Tibial nerve (tissue), 4 donors: ENCODE results near the gene PLCG1. TPM values are rescaled to one million over a fixed set of nuclear protein-coding genes. Genes with fewer than 3 reads are reported as not detected.

ENCODE experiments used
- DNase-seq, 2 donors: peaks; one replicate each; pipeline ENCODE4 v3.0.0-alpha.2; 2019; ENCODE audit warnings: low spot score in 2 of 2
- H3K27ac ChIP-seq, 4 donors: fragments of 200-600 bp; sonication (generic) in 3 of 4; one replicate each; pipeline ENCODE4 v1.5.1; 2017 to 2019; ENCODE audit warnings: mild to moderate bottlenecking in 1 of 4
- H3K27me3 ChIP-seq, 2 donors: fragments of 200-600 bp; sonication (generic) in 1 of 2; one replicate each; pipeline versions ENCODE4 v1.5.1 to v1.6.0; 2017 to 2019
- H3K36me3 ChIP-seq, 3 donors: fragments of 200-600 bp; sonication (generic); one replicate each; pipeline ENCODE4 v1.5.1; 2018 to 2019
- H3K4me1 ChIP-seq, 4 donors: fragments of 200-600 bp; sonication (generic) in 3 of 4; one replicate each; pipeline ENCODE4 v1.5.1; 2017 to 2019
- H3K4me3 ChIP-seq, 4 donors: fragments of 200-600 bp; sonication (generic) in 3 of 4; one replicate each; pipeline ENCODE4 v1.5.1; 2017 to 2019; ENCODE audit warnings: mild to moderate bottlenecking in 1 of 4, moderate library complexity in 1 of 4
- H3K9me3 ChIP-seq, 4 donors: fragments of 200-600 bp; sonication (generic) in 3 of 4; one replicate each; pipeline ENCODE4 v1.5.1; 2017 to 2019
- CTCF ChIP-seq, 5 experiments: fragments of 200-600 bp in 3 of 5; fragments of 450-650 bp in 2 of 5; sonication (generic) in 3 of 5; IDR thresholded peaks; one replicate each; pipeline ENCODE4 v1.5.1; 2016 to 2019; ENCODE audit warnings: antibody characterized with exemption in 5 of 5, mild to moderate bottlenecking in 3 of 5, moderate library complexity in 2 of 5
- EP300 ChIP-seq, 2 donors: sonication (generic); formaldehyde crosslinking; IDR thresholded peaks; one replicate each; pipeline ENCODE4 v1.6.1; 2017; ENCODE audit warnings: antibody characterized with exemption in 2 of 2, mild to moderate bottlenecking in 1 of 2
- POLR2A ChIP-seq, 2 donors: fragments of 450-650 bp; IDR thresholded peaks; one replicate each; pipeline ENCODE4 v1.6.1; 2017; ENCODE audit warnings: antibody characterized with exemption in 2 of 2, mild to moderate bottlenecking in 2 of 2, moderate library complexity in 2 of 2
- WGBS, 2 donors: methylation state at CpG; one replicate each; pipeline ENCODE4 v1.1.5; 2018; 5-methylcytosine and 5-hydroxymethylcytosine counted together
- total RNA-seq, 4 donors: library from RNA; depleted of rRNA; stranded (reverse); fragments of >200 nt; gene quantifications; one replicate each; pipeline ENCODE4 v1.1.0, GENCODE V29; 2016

Gene PLCG1
- total RNA-seq, 4 donors from 2014 or later: 127 to 165 (median 144) TPM

DNA sequence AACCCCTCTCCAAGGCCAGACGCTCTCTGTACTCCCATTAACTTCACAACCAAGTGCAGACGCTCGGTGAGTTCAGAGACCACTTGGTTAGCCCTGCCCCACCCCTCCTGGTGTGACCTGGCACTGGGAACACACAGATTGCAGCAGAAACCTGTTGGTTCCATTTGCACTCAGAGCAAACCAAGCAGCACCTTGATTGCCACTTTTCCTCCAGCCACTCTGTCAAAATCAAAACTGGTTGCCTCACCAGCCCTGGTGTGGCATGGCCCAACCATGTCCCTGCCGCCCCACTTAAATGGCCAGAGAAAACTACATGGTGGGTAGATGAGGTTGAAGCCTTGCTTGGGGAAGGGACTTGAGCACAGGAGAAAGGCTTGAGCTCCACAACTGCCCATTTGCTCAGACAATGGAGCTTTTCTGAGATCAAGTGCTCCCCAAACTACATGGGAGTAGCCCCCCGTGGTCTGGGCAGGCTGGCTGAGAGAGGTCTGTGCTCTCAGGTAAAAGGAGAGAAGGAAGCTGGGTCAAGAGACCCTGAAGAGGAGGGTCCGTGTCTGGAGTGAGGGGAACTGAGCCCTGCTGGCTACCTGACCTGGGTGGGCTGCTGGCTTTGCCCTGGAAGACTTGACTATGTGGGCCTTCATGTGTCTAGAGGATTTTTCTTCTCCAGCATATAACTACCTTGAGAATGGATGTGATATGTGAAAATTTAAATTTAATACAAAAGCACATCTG lies 43.4 kb downstream of the PLCG1 start:
- Histone ChIP-seq H3K27ac (peak overlapping the region in 1 of 4 donors; percentile 51), H3K9me3 (no peaks in the 10 kb centered on the region), H3K27me3 (no peaks in the 10 kb centered on the region), H3K4me1 (peaks cover 0 to 36% (median 15%) of the 10 kb centered on the region in 4 donors), H3K36me3 (peaks cover 0 to 37% (median 0%) of the 10 kb centered on the region in 3 donors), H3K4me3 (no peak overlapping the region)
- 83 to 95% methylated on average over 6 of the region's 6 CpGs for WGBS, 2 donors
- TF ChIP-seq EP300 (IDR thresholded peaks at IDR 0.05): no peak
- no peak for TF ChIP-seq CTCF (IDR thresholded peaks at IDR 0.05)
- peak; percentile 3 for DNase-seq

GRCh38 chr20:41181567-41181966 lies 44.2 kb downstream of the PLCG1 start:
- H3K36me3 ChIP-seq: peaks cover 0 to 37% (median 0%) of the 10 kb centered on the region in 3 donors

GRCh38 chr20:41182296-41183212 lies 45.2 kb downstream of the PLCG1 start:
- WGBS, 2 donors: 92 to 93% methylated on average over 10 of the region's 10 CpGs
- H3K4me3 ChIP-seq: no peak overlapping the region
- H3K27ac ChIP-seq: no peak overlapping the region
- peaks cover 0 to 20% (median 13%) of the 10 kb centered on the region in 4 donors for H3K4me1 ChIP-seq
- TF ChIP-seq POLR2A (IDR thresholded peaks at IDR 0.05) (no peak), CTCF (IDR thresholded peaks at IDR 0.05) (no peak), EP300 (IDR thresholded peaks at IDR 0.05) (no peak)
- peaks cover 0 to 36% (median 0%) of the 10 kb centered on the region in 3 donors for H3K36me3 ChIP-seq
- no peaks in the 10 kb centered on the region for H3K27me3 ChIP-seq
- peak in 1 of 2 donors; percentile 7 for DNase-seq
- H3K9me3 ChIP-seq: peaks cover 0 to 3% (median 0%) of the 10 kb centered on the region in 4 donors

More at GRCh38 chr20:41181567-41181966, 44.2 kb downstream of the PLCG1 start:
- Histone ChIP-seq H3K4me3 (no peak overlapping the region), H3K27ac (no peak overlapping the region), H3K4me1 (peaks cover 0 to 28% (median 15%) of the 10 kb centered on the region in 4 donors), H3K27me3 (no peaks in the 10 kb centered on the region), H3K9me3 (no peaks in the 10 kb centered on the region)
- TF ChIP-seq POLR2A (IDR thresholded peaks at IDR 0.05) (no peak), CTCF (IDR thresholded peaks at IDR 0.05) (no peak), EP300 (IDR thresholded peaks at IDR 0.05) (no peak)
- 82 to 89% methylated on average over 3 of the region's 3 CpGs for WGBS, 2 donors
- peak; percentile 3 to 4 for DNase-seq

- WGBS, 2 donors: 97 to 100% methylated on average over 6 of the region's 6 CpGs
- H3K9me3 ChIP-seq: peaks cover 0 to 6% (median 0%) of the 10 kb centered on the region in 4 donors
- TF ChIP-seq POLR2A (IDR thresholded peaks at IDR 0.05) (no peak), EP300 (IDR thresholded peaks at IDR 0.05) (no peak), CTCF (IDR thresholded peaks at IDR 0.05) (no peak)
- H3K27me3 ChIP-seq: no peaks in the 10 kb centered on the region
- H3K4me3 ChIP-seq: no peak overlapping the region
- DNase-seq: no peak
- peaks cover 0 to 37% (median 0%) of the 10 kb centered on the region in 3 donors for H3K36me3 ChIP-seq
- no peak overlapping the region for H3K27ac ChIP-seq
- peaks cover 0 to 11% (median 9%) of the 10 kb centered on the region in 4 donors for H3K4me1 ChIP-seq
Measured at GRCh38 chr20:41183391-41183790, 46.0 kb downstream of the PLCG1 start.
